Right atrium auricular region (tissue), 2 donors: ENCODE measurements around the gene RB1. TPM values are rescaled to one million over a fixed set of nuclear protein-coding genes. Genes with fewer than 3 reads are reported as not detected.

ENCODE experiments used
- DNase-seq: peaks from one replicate; pipeline ENCODE4 v3.0.0-alpha.2; 2019; ENCODE audit warnings: low spot score
- H3K27ac ChIP-seq, 2 donors: fragments of 200-600 bp; sonication (generic); 1 replicate in 1 of 2; 2 replicates in 1 of 2; pipeline ENCODE4 v1.5.1; 2016 to 2019
- H3K27me3 ChIP-seq, 2 donors: fragments of 200-600 bp; sonication (generic); one replicate each; pipeline versions ENCODE4 v1.5.1 to v1.6.0; 2017 to 2019
- H3K36me3 ChIP-seq: fragments of 200-600 bp; sonication (generic); one replicate; pipeline ENCODE4 v1.5.1; 2016
- H3K4me1 ChIP-seq, 2 donors: fragments of 200-600 bp; sonication (generic); one replicate each; pipeline versions ENCODE4 v1.5.1 to v1.6.0; 2017 to 2019
- H3K4me3 ChIP-seq, 2 donors: fragments of 200-600 bp; sonication (generic); 1 replicate in 1 of 2; 2 replicates in 1 of 2; pipeline ENCODE4 v1.5.1; 2017 to 2019; ENCODE audit warnings: mild to moderate bottlenecking in 1 of 2, moderate library complexity in 1 of 2
- H3K9me3 ChIP-seq, 2 donors: fragments of 200-600 bp; sonication (generic); one replicate each; pipeline ENCODE4 v1.5.1; 2019
- CTCF ChIP-seq, 2 donors: fragments of 200-600 bp; sonication (generic); IDR thresholded peaks; one replicate each; pipeline ENCODE4 v1.5.1; 2019; ENCODE audit warnings: antibody characterized with exemption in 2 of 2
- total RNA-seq, 2 donors: library from RNA; depleted of rRNA; stranded (reverse); fragments of >200 nt; gene quantifications; one replicate each; pipeline ENCODE4 v1.1.0, GENCODE V29; 2016

Gene RB1
- total RNA-seq, 2 donors from 2014 or later, result 24.3 to 27.1 TPM

GRCh38 chr13:48478391-48478790, 174.8 kb downstream of the RB1 start:
- Histone ChIP-seq H3K36me3 (no peaks in the 10 kb centered on the region), H3K27me3 (no peaks in the 10 kb centered on the region), H3K9me3 (no peaks in the 10 kb centered on the region), H3K4me3 (no peak overlapping the region), H3K27ac (no peak overlapping the region), H3K4me1 (no peaks in the 10 kb centered on the region)
- no peak for TF ChIP-seq CTCF (IDR thresholded peaks at IDR 0.05)
- DNase-seq, result no peak

GRCh38 chr13:48483575-48483974, 180.0 kb downstream of the RB1 start:
- Histone ChIP-seq H3K27me3 (no peaks in the 10 kb centered on the region), H3K4me1 (no peaks in the 10 kb centered on the region), H3K9me3 (no peaks in the 10 kb centered on the region), H3K4me3 (no peak overlapping the region), H3K27ac (no peak overlapping the region), H3K36me3 (peaks cover 4% of the 10 kb centered on the region)
- DNase-seq, result no peak
- TF ChIP-seq CTCF (IDR thresholded peaks at IDR 0.05), result no peak

GRCh38 chr13:48485432-48485831, 181.9 kb downstream of the RB1 start:
- H3K4me1 ChIP-seq, result no peaks in the 10 kb centered on the region
- no peak for TF ChIP-seq CTCF (IDR thresholded peaks at IDR 0.05)
- peaks cover 4% of the 10 kb centered on the region for H3K36me3 ChIP-seq
- no peak overlapping the region for H3K27ac ChIP-seq
- H3K4me3 ChIP-seq, result no peak overlapping the region
- no peaks in the 10 kb centered on the region for H3K9me3 ChIP-seq
- no peak for DNase-seq
- H3K27me3 ChIP-seq, result no peaks in the 10 kb centered on the region

GRCh38 chr13:48486362-48486761, 182.8 kb downstream of the RB1 start:
- DNase-seq, result no peak
- no peaks in the 10 kb centered on the region for H3K9me3 ChIP-seq
- peaks cover 4% of the 10 kb centered on the region for H3K36me3 ChIP-seq
- peaks cover 0 to 6% of the 10 kb centered on the region in 2 donors for H3K4me1 ChIP-seq
- no peak for TF ChIP-seq CTCF (IDR thresholded peaks at IDR 0.05)
- H3K4me3 ChIP-seq, result no peak overlapping the region
- H3K27ac ChIP-seq, result no peak overlapping the region
- H3K27me3 ChIP-seq, result no peaks in the 10 kb centered on the region

GRCh38 chr13:48486836-48487235, 183.3 kb downstream of the RB1 start:
- no peak overlapping the region for H3K4me3 ChIP-seq
- peaks cover 0 to 11% of the 10 kb centered on the region in 2 donors for H3K4me1 ChIP-seq
- peaks cover 4% of the 10 kb centered on the region for H3K36me3 ChIP-seq
- no peaks in the 10 kb centered on the region for H3K9me3 ChIP-seq
- H3K27ac ChIP-seq, result no peak overlapping the region
- H3K27me3 ChIP-seq, result no peaks in the 10 kb centered on the region
- TF ChIP-seq CTCF (IDR thresholded peaks at IDR 0.05), result no peak
- DNase-seq, result no peak

- peaks cover 0 to 16% of the 10 kb centered on the region in 2 donors for H3K4me1 ChIP-seq
Measured at GRCh38 chr13:48487968-48488367, 184.4 kb downstream of the RB1 start.

More at GRCh38 chr13:48487968-48488367, 184.4 kb downstream of the RB1 start:
- no peak overlapping the region for H3K4me3 ChIP-seq
- no peak for DNase-seq
- no peaks in the 10 kb centered on the region for H3K27me3 ChIP-seq
- no peaks in the 10 kb centered on the region for H3K9me3 ChIP-seq
- no peak for TF ChIP-seq CTCF (IDR thresholded peaks at IDR 0.05)
- H3K36me3 ChIP-seq, result peaks cover 4% of the 10 kb centered on the region
- no peak overlapping the region for H3K27ac ChIP-seq
